Measurements from ENCODE around the gene NCBP2.

NCBP2 gene

GRCh38 chr3:196966526-196967401 lies 24.4 kb upstream of the NCBP2 start:
- Histone ChIP-seq H3K4me1 (ENCODE audit: control insufficient read depth, insufficient read depth, low read length) (no peaks in the 10 kb centered on the region), H3K36me3 (ENCODE audit: control insufficient read depth, insufficient read depth, low read length) (no peaks in the 10 kb centered on the region), H3K27me3 (ENCODE audit: control insufficient read depth, insufficient read depth, low read length) (peaks cover 67% of the 10 kb centered on the region), H3K4me3 (ENCODE audit: low read depth, low read length) (peak overlapping the region; percentile 50), H3K9ac (ENCODE audit: low read depth, low read length) (no peak overlapping the region), H3K9me3 (ENCODE audit: control insufficient read depth, insufficient read depth, low read length) (peaks cover 4% of the 10 kb centered on the region)

DNA sequence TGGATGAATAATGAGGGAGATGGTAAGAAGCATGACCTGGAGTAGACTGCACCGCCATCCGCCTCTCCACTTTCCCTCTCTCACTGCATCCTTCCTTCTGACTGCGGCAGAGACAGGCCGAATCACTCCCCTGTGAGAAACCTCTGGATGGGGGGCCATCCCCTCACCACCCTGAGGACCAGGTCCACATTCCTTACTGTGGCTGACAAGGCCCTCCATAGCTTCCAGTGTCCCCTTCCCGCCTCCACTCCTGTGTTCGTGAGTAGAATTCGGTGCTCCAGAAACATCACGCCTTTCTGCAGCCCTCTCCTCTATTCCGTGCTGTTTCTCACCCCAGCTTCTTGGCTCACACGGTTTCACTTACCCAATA lies 23.5 kb upstream of the NCBP2 start:
- Histone ChIP-seq H3K9ac (ENCODE audit: low read depth, low read length) (no peak overlapping the region), H3K36me3 (ENCODE audit: control insufficient read depth, insufficient read depth, low read length) (no peaks in the 10 kb centered on the region), H3K9me3 (ENCODE audit: control insufficient read depth, insufficient read depth, low read length) (no peaks in the 10 kb centered on the region), H3K4me1 (ENCODE audit: control insufficient read depth, insufficient read depth, low read length) (no peaks in the 10 kb centered on the region), H3K4me3 (ENCODE audit: low read depth, low read length) (no peak overlapping the region), H3K27me3 (ENCODE audit: control insufficient read depth, insufficient read depth, low read length) (peaks cover 58% of the 10 kb centered on the region)

- H3K4me3 ChIP-seq (ENCODE audit: low read depth, low read length), result no peak overlapping the region
- no peaks in the 10 kb centered on the region for H3K4me1 ChIP-seq (ENCODE audit: control insufficient read depth, insufficient read depth, low read length)
- peaks cover 53% of the 10 kb centered on the region for H3K27me3 ChIP-seq (ENCODE audit: control insufficient read depth, insufficient read depth, low read length)
- H3K9ac ChIP-seq (ENCODE audit: low read depth, low read length), result no peak overlapping the region
- H3K9me3 ChIP-seq (ENCODE audit: control insufficient read depth, insufficient read depth, low read length), result no peaks in the 10 kb centered on the region
- H3K36me3 ChIP-seq (ENCODE audit: control insufficient read depth, insufficient read depth, low read length), result no peaks in the 10 kb centered on the region
These were observed 22.9 kb upstream of the NCBP2 start for GRCh38 chr3:196965112-196965803.

DNA sequence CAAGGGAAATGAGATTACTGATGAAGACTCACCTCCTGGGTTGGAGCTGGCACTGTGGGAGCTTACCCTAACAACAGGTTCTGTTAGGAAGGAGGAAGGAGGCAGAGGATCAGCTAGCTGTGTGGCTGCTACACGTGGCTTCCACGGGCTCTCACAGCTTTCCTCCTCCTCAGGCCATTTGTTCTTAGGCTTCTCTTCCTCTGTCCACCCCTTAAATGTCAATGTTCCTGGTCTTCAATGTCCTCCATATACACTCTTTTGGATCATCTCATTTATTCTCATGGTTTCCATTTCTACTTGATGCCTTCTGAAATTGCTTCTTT lies 21.3 kb upstream of the NCBP2 start:
- Histone ChIP-seq H3K36me3 (ENCODE audit: control insufficient read depth, insufficient read depth, low read length) (no peaks in the 10 kb centered on the region), H3K4me3 (ENCODE audit: low read depth, low read length) (no peak overlapping the region), H3K27me3 (ENCODE audit: control insufficient read depth, insufficient read depth, low read length) (peaks cover 43% of the 10 kb centered on the region)

DNA sequence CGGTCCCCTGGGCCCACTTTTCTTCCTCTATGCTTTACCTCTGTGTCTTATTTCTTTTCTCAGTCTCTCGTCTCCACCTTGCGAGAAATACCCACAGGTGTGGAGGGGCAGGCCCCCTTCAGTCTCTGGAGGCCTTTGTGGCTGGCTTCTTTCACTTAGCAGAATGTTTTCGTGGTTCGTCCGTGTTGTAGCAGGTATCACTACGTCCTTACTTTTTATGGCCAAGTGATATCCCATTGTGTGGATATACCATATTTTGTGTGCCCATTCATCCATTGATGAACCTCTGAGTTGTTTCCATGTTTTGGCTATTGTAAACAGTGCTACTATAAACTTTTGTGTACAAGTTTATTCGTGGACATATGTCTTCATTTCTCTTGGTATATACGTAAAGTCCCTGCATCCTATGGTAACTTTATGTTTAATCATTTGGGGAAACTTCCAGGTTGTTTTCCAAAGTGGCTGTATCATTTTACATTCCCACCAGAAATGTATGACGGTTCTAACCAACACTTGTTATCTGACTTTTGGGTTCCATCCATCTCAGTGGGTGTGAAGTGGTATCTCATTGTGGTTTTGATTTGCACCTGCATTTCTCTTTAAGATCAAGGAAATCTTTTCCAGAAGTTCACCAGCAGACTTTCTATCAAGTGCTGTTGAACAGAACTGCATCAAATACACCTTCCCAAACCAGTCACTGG lies 20.8 kb upstream of the NCBP2 start:
- Histone ChIP-seq H3K9me3 (ENCODE audit: control insufficient read depth, insufficient read depth, low read length) (no peaks in the 10 kb centered on the region), H3K4me1 (ENCODE audit: control insufficient read depth, insufficient read depth, low read length) (no peaks in the 10 kb centered on the region), H3K9ac (ENCODE audit: low read depth, low read length) (no peak overlapping the region), H3K36me3 (ENCODE audit: control insufficient read depth, insufficient read depth, low read length) (no peaks in the 10 kb centered on the region), H3K27me3 (ENCODE audit: control insufficient read depth, insufficient read depth, low read length) (peaks cover 38% of the 10 kb centered on the region), H3K4me3 (ENCODE audit: low read depth, low read length) (no peak overlapping the region)

More for the DNA sequence above, 21.3 kb upstream of the NCBP2 start:
- Histone ChIP-seq H3K9ac (ENCODE audit: low read depth, low read length) (no peak overlapping the region), H3K9me3 (ENCODE audit: control insufficient read depth, insufficient read depth, low read length) (no peaks in the 10 kb centered on the region), H3K4me1 (ENCODE audit: control insufficient read depth, insufficient read depth, low read length) (no peaks in the 10 kb centered on the region)

DNA sequence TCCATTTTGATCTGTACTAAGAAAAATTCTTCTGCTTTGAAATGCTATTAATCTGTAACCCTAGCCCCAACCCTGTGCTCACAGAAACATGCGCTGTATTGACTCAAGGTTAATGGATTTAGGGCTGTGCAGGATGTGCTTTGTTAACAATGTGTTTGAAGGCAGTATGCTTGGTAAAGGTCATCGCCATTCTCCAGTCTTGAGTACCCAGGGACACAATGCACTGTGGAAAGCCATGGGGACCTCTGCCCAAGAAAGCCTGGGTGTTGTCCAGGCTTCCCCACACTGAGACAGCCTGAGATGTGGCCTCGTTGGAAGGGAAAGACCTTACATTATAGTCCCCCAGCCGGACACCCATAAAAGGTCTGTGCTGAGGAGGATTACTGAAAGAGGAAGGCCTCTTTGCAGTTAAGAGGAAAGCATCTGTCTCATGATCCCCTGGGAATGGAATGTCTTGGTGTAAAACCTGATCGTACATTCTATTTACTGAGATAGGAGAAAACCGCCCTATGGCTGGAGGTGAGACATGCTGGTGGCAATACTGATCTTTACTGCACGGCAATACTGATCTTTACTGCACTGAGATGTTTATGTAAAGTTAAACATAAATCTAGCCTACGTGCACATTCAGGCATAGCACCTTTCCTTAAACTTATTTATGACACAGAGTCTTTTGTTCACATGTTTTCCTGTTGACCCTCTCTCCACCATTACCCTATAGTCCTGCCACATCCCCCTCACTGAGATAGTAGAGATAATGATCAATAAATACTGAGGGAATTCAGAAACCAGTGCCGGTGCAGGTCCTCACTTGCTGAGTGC lies 20.0 kb upstream of the NCBP2 start:
- Histone ChIP-seq H3K9me3 (ENCODE audit: control insufficient read depth, insufficient read depth, low read length) (no peaks in the 10 kb centered on the region), H3K27me3 (ENCODE audit: control insufficient read depth, insufficient read depth, low read length) (peaks cover 30% of the 10 kb centered on the region), H3K9ac (ENCODE audit: low read depth, low read length) (no peak overlapping the region), H3K4me3 (ENCODE audit: low read depth, low read length) (no peak overlapping the region), H3K4me1 (ENCODE audit: control insufficient read depth, insufficient read depth, low read length) (no peaks in the 10 kb centered on the region), H3K36me3 (ENCODE audit: control insufficient read depth, insufficient read depth, low read length) (no peaks in the 10 kb centered on the region)

- Histone ChIP-seq H3K4me3 (ENCODE audit: low read depth, low read length) (no peak overlapping the region), H3K9ac (ENCODE audit: low read depth, low read length) (no peak overlapping the region), H3K36me3 (ENCODE audit: control insufficient read depth, insufficient read depth, low read length) (no peaks in the 10 kb centered on the region), H3K4me1 (ENCODE audit: control insufficient read depth, insufficient read depth, low read length) (no peaks in the 10 kb centered on the region), H3K27me3 (ENCODE audit: control insufficient read depth, insufficient read depth, low read length) (no peaks in the 10 kb centered on the region), H3K9me3 (ENCODE audit: control insufficient read depth, insufficient read depth, low read length) (no peaks in the 10 kb centered on the region)
These were observed 12.5 kb upstream of the NCBP2 start for GRCh38 chr3:196954832-196955231.

DNA sequence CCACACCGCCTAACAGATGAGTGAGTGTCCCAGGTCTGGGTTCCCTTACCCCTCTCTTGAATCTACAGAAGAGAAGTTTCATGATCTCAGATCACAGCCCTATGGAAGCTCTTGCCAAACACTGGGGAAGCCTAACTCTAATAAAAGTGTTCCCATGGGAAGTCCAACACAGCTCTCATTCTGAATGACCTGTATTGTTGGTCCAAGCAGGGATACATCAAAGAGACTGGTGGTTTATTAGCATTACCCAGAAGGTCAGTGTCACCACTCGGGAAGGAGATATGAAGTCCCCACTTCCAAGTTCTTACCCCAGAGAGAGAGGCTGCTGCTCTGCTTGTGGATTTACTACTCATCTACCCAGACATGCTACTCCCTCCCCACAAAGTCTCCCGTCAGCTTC lies 9.0 kb upstream of the NCBP2 start:
- Histone ChIP-seq H3K27me3 (ENCODE audit: control insufficient read depth, insufficient read depth, low read length) (no peaks in the 10 kb centered on the region), H3K9me3 (ENCODE audit: control insufficient read depth, insufficient read depth, low read length) (no peaks in the 10 kb centered on the region), H3K4me1 (ENCODE audit: control insufficient read depth, insufficient read depth, low read length) (no peaks in the 10 kb centered on the region), H3K36me3 (ENCODE audit: control insufficient read depth, insufficient read depth, low read length) (no peaks in the 10 kb centered on the region), H3K9ac (ENCODE audit: low read depth, low read length) (no peak overlapping the region), H3K4me3 (ENCODE audit: low read depth, low read length) (no peak overlapping the region)

DNA sequence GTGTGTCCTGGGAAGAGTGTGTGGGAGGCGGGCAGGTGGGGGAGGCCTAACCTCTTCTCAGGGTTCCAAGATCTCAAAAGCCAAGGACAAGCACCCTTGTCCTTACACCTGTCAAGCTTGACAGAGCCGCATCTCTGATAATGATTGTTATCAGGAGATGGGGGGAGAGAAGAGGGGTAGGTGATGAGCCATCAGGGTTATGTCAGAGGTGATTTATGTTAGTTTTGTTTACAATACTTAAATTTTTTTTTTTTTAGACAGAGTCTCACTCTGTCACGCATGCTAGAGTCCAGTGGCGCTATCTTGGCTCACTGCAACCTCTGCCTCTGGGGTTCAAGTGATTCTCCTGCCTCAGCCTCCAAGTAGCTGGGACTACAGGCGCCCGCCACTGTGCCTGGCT lies 7.4 kb upstream of the NCBP2 start:
- no peak overlapping the region for H3K9ac ChIP-seq (ENCODE audit: low read depth, low read length)
- H3K36me3 ChIP-seq (ENCODE audit: control insufficient read depth, insufficient read depth, low read length), result no peaks in the 10 kb centered on the region
- H3K9me3 ChIP-seq (ENCODE audit: control insufficient read depth, insufficient read depth, low read length), result no peaks in the 10 kb centered on the region
- H3K27me3 ChIP-seq (ENCODE audit: control insufficient read depth, insufficient read depth, low read length), result no peaks in the 10 kb centered on the region
- no peak overlapping the region for H3K4me3 ChIP-seq (ENCODE audit: low read depth, low read length)
- no peaks in the 10 kb centered on the region for H3K4me1 ChIP-seq (ENCODE audit: control insufficient read depth, insufficient read depth, low read length)

- Histone ChIP-seq H3K9me3 (ENCODE audit: control insufficient read depth, insufficient read depth, low read length) (no peaks in the 10 kb centered on the region), H3K4me1 (ENCODE audit: control insufficient read depth, insufficient read depth, low read length) (no peaks in the 10 kb centered on the region), H3K4me3 (ENCODE audit: low read depth, low read length) (no peak overlapping the region), H3K27me3 (ENCODE audit: control insufficient read depth, insufficient read depth, low read length) (no peaks in the 10 kb centered on the region), H3K36me3 (ENCODE audit: control insufficient read depth, insufficient read depth, low read length) (no peaks in the 10 kb centered on the region), H3K9ac (ENCODE audit: low read depth, low read length) (no peak overlapping the region)
These were observed 6.9 kb upstream of the NCBP2 start for GRCh38 chr3:196949285-196949619.

DNA sequence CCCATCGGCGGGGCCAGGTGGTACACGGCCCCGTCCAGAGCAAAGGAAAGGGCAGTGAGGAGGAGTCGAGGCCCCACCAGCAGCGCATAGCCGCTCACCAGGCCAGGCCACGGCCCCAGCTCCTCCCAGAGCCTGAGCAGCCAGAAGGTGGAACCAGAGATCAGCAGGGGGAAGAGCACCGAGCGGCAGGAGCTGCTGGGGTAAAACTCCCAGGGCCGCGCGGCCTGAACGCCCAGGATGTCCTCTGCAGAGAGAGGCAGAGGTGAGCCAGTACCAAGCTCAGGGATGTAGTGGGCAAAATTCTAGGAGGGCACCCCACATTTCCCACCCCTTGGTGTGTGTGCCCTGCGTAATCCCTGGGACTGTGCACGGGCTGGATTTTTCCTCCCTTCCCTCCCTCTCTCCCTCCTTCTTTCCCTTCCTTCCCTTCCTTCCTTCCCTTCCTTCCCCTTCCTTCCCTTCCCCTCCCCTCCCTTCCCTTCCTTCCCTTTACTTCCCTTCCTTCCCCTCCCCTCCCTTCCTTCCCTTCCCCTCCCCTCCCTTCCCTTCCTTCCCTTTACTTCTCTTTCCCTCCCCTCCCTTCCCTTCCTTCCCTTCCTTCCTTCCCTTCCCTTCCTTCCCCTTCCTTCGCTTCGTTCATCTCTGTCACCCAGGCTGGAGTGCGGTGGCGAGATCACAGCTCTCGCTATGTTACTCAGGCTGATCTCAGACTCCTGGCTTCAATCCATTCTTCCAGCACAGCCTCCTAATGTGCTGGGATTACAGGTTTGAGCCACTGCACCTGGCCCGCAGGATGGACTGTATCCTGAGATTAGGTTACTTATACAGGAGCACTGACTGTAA lies 6.3 kb upstream of the NCBP2 start:
- H3K27me3 ChIP-seq (ENCODE audit: control insufficient read depth, insufficient read depth, low read length), result no peaks in the 10 kb centered on the region
- no peaks in the 10 kb centered on the region for H3K4me1 ChIP-seq (ENCODE audit: control insufficient read depth, insufficient read depth, low read length)
- no peaks in the 10 kb centered on the region for H3K9me3 ChIP-seq (ENCODE audit: control insufficient read depth, insufficient read depth, low read length)
- no peak overlapping the region for H3K9ac ChIP-seq (ENCODE audit: low read depth, low read length)
- no peak overlapping the region for H3K4me3 ChIP-seq (ENCODE audit: low read depth, low read length)
- H3K36me3 ChIP-seq (ENCODE audit: control insufficient read depth, insufficient read depth, low read length), result no peaks in the 10 kb centered on the region

All from iPS-15b (cell line).